T-helper 1 cell treated with Interleukin-12 subunit alpha and Interleukin-12 subunit beta and Interleukin-4 antibody, amounts not matched to agents 30 μg/mL and 1 μg/mL, for 36 hours (primary cell): ENCODE results near the gene CPEB4.

ENCODE experiments used
- H3K27ac Mint-ChIP-seq: one replicate; pipeline ENCODE4 v1.8.0; 2021; ENCODE audit warnings: mild to moderate bottlenecking, mixed read lengths
- H3K27me3 Mint-ChIP-seq: one replicate; pipeline ENCODE4 v1.8.0; 2021; ENCODE audit warnings: low read depth, mixed read lengths
- H3K36me3 Mint-ChIP-seq: one replicate; pipeline ENCODE4 v1.8.0; 2021; ENCODE audit warnings: low read depth, mixed read lengths
- H3K4me1 Mint-ChIP-seq: one replicate; pipeline ENCODE4 v1.8.0; 2021; ENCODE audit warnings: low read depth, mixed read lengths
- H3K4me3 Mint-ChIP-seq: one replicate; pipeline ENCODE4 v1.8.0; 2021; ENCODE audit warnings: mild to moderate bottlenecking, moderate library complexity, mixed read lengths
- H3K9me3 Mint-ChIP-seq: one replicate; pipeline ENCODE4 v1.8.0; 2021; ENCODE audit warnings: mixed read lengths

CPEB4 gene

GRCh38 chr5:173868096-173868880 lies 19.9 kb upstream of the CPEB4 start:
- Mint-ChIP-seq H3K27me3 (peaks cover 8% of the 10 kb centered on the region), H3K4me1 (no peaks in the 10 kb centered on the region), H3K36me3 (no peaks in the 10 kb centered on the region), H3K27ac (no peak overlapping the region), H3K4me3 (no peak overlapping the region), H3K9me3 (no peaks in the 10 kb centered on the region)

- H3K9me3 Mint-ChIP-seq = no peaks in the 10 kb centered on the region
- no peaks in the 10 kb centered on the region for H3K36me3 Mint-ChIP-seq
- no peak overlapping the region for H3K4me3 Mint-ChIP-seq
- H3K27me3 Mint-ChIP-seq = peaks cover 3% of the 10 kb centered on the region
- no peaks in the 10 kb centered on the region for H3K4me1 Mint-ChIP-seq
- H3K27ac Mint-ChIP-seq = no peak overlapping the region
Measured at GRCh38 chr5:173869316-173869715, 18.8 kb upstream of the CPEB4 start.

GRCh38 chr5:173872957-173873305 lies 15.2 kb upstream of the CPEB4 start:
- H3K4me1 Mint-ChIP-seq = no peaks in the 10 kb centered on the region
- no peaks in the 10 kb centered on the region for H3K36me3 Mint-ChIP-seq

GRCh38 chr5:173873306-173873922 lies 14.7 kb upstream of the CPEB4 start:
- Mint-ChIP-seq H3K9me3 (no peaks in the 10 kb centered on the region), H3K27me3 (peaks cover 7% of the 10 kb centered on the region), H3K4me1 (no peaks in the 10 kb centered on the region), H3K36me3 (no peaks in the 10 kb centered on the region), H3K27ac (no peak overlapping the region), H3K4me3 (no peak overlapping the region)

More at GRCh38 chr5:173872957-173873305, 15.2 kb upstream of the CPEB4 start:
- H3K27me3 Mint-ChIP-seq = peaks cover 3% of the 10 kb centered on the region
- H3K27ac Mint-ChIP-seq = no peak overlapping the region
- H3K9me3 Mint-ChIP-seq = no peaks in the 10 kb centered on the region
- H3K4me3 Mint-ChIP-seq = no peak overlapping the region

GRCh38 chr5:173875189-173875588 lies 13.0 kb upstream of the CPEB4 start:
- Mint-ChIP-seq H3K36me3 (no peaks in the 10 kb centered on the region), H3K4me1 (no peaks in the 10 kb centered on the region), H3K27me3 (peaks cover 4% of the 10 kb centered on the region), H3K4me3 (no peak overlapping the region), H3K9me3 (no peaks in the 10 kb centered on the region), H3K27ac (no peak overlapping the region)

GRCh38 chr5:173878224-173878967 lies 9.8 kb upstream of the CPEB4 start:
- H3K9me3 Mint-ChIP-seq = peaks cover 10% of the 10 kb centered on the region
- no peak overlapping the region for H3K27ac Mint-ChIP-seq
- peaks cover 5% of the 10 kb centered on the region for H3K36me3 Mint-ChIP-seq
- no peak overlapping the region for H3K4me3 Mint-ChIP-seq
- peaks cover 4% of the 10 kb centered on the region for H3K4me1 Mint-ChIP-seq
- H3K27me3 Mint-ChIP-seq = peaks cover 4% of the 10 kb centered on the region

- Mint-ChIP-seq H3K4me3 (no peak overlapping the region), H3K9me3 (peaks cover 20% of the 10 kb centered on the region), H3K27ac (no peak overlapping the region), H3K27me3 (peaks cover 4% of the 10 kb centered on the region), H3K36me3 (peaks cover 15% of the 10 kb centered on the region), H3K4me1 (peaks cover 21% of the 10 kb centered on the region)
Measured at GRCh38 chr5:173880306-173880985, 7.7 kb upstream of the CPEB4 start.

- H3K27ac Mint-ChIP-seq = no peak overlapping the region
- peaks cover 20% of the 10 kb centered on the region for H3K9me3 Mint-ChIP-seq
- no peak overlapping the region for H3K4me3 Mint-ChIP-seq
- H3K27me3 Mint-ChIP-seq = peaks cover 4% of the 10 kb centered on the region
- peaks cover 18% of the 10 kb centered on the region for H3K36me3 Mint-ChIP-seq
- H3K4me1 Mint-ChIP-seq = peaks cover 32% of the 10 kb centered on the region
Measured at GRCh38 chr5:173881811-173882575, 6.2 kb upstream of the CPEB4 start.

- no peak overlapping the region for H3K27ac Mint-ChIP-seq
- H3K4me1 Mint-ChIP-seq = peaks cover 38% of the 10 kb centered on the region
- H3K4me3 Mint-ChIP-seq = no peak overlapping the region
- peaks cover 20% of the 10 kb centered on the region for H3K9me3 Mint-ChIP-seq
- H3K36me3 Mint-ChIP-seq = peaks cover 18% of the 10 kb centered on the region
- peaks cover 4% of the 10 kb centered on the region for H3K27me3 Mint-ChIP-seq
Measured at GRCh38 chr5:173882632-173883031, 5.5 kb upstream of the CPEB4 start.

GRCh38 chr5:173883347-173883924 lies 4.7 kb upstream of the CPEB4 start:
- Mint-ChIP-seq H3K4me3 (no peak overlapping the region), H3K36me3 (peaks cover 20% of the 10 kb centered on the region), H3K27ac (peak overlapping the region; percentile 19), H3K27me3 (no peaks in the 10 kb centered on the region), H3K4me1 (peaks cover 38% of the 10 kb centered on the region), H3K9me3 (peaks cover 20% of the 10 kb centered on the region)

GRCh38 chr5:173884402-173885053 lies 3.6 kb upstream of the CPEB4 start:
- H3K9me3 Mint-ChIP-seq = peaks cover 20% of the 10 kb centered on the region
- peak overlapping the region; percentile 58 for H3K4me3 Mint-ChIP-seq
- H3K27ac Mint-ChIP-seq = peak overlapping the region; percentile 78
- peaks cover 20% of the 10 kb centered on the region for H3K36me3 Mint-ChIP-seq
- H3K27me3 Mint-ChIP-seq = no peaks in the 10 kb centered on the region
- H3K4me1 Mint-ChIP-seq = peaks cover 44% of the 10 kb centered on the region

- peaks cover 49% of the 10 kb centered on the region for H3K4me1 Mint-ChIP-seq
- H3K4me3 Mint-ChIP-seq = peak overlapping the region; percentile 64
- H3K27ac Mint-ChIP-seq = peak overlapping the region; percentile 79
Measured at GRCh38 chr5:173885054-173885443, 3.1 kb upstream of the CPEB4 start.

GRCh38 chr5:173885475-173886010 lies 2.6 kb upstream of the CPEB4 start:
- no peaks in the 10 kb centered on the region for H3K27me3 Mint-ChIP-seq
- H3K27ac Mint-ChIP-seq = peak overlapping the region; percentile 79
- peak overlapping the region; percentile 64 for H3K4me3 Mint-ChIP-seq
- H3K4me1 Mint-ChIP-seq = peaks cover 54% of the 10 kb centered on the region
- peaks cover 20% of the 10 kb centered on the region for H3K36me3 Mint-ChIP-seq
- H3K9me3 Mint-ChIP-seq = peaks cover 20% of the 10 kb centered on the region

More at GRCh38 chr5:173885054-173885443, 3.1 kb upstream of the CPEB4 start:
- Mint-ChIP-seq H3K27me3 (no peaks in the 10 kb centered on the region), H3K36me3 (peaks cover 20% of the 10 kb centered on the region), H3K9me3 (peaks cover 20% of the 10 kb centered on the region)
